Heart left ventricle (tissue), 13 donors: ENCODE measurements around the gene NOG.

Source experiments
- CTCF ChIP-seq, 12 donors: fragments of 200-600 bp; sonication (generic) in 4 of 12; IDR thresholded peaks; one replicate each; pipeline versions ENCODE4 v1.5.0 to v1.8.0; 2018 to 2022; ENCODE audit warnings: antibody characterized with exemption in 12 of 12, mild to moderate bottlenecking in 5 of 12
- POLR2A ChIP-seq, 2 donors: fragments of 450-650 bp; IDR thresholded peaks; one replicate each; pipeline ENCODE4 v1.6.1; 2017; ENCODE audit warnings: antibody characterized with exemption in 2 of 2, mild to moderate bottlenecking in 2 of 2, moderate library complexity in 2 of 2
- donor health status: ischemic (EF 13 %, LVEDD 7.1; RV severe dilation, severe dysfunction).
- donor health status: DM: no; HTN: yes; CAD: no.
- donor health status: DM: no; HTN: no; CAD: no.
- donor health status: ischemic (EF 25% LVEDD 6.9; RV normal size, moderate dysfunction).
- donor health status: ischemic (EF 25% LVEDD 5.7; RV mildly dilated, moderate dysfunction).
- donor health status: ischemic (EF 35%, LVEDD 5.7; RV mildly dilated, moderate dysfunction).
- donor health status: nonischemic (EF 11% LVEDD 7.7; RV severe dilation, severe dysfunction).
- donor health status: DM: yes; HTN: yes; CAD: no.
- donor health status: PGD.
- donor health status: ischemic (EF 29% LVEDD 5.4; RV normal size, mild dysfunction).
- donor health status: nonischemic (EF 23%, LVEDD 6.1; RV moderate dilation, normal function).

- TF ChIP-seq CTCF (IDR thresholded peaks at IDR 0.05) (no peak), POLR2A (IDR thresholded peaks at IDR 0.05) (no peak)
Observed at GRCh38 chr17:56570199-56570598, 23.3 kb upstream of the NOG start.
